Measurements from ENCODE around the gene ATP6V1D.

The ATP6V1D gene

DNA sequence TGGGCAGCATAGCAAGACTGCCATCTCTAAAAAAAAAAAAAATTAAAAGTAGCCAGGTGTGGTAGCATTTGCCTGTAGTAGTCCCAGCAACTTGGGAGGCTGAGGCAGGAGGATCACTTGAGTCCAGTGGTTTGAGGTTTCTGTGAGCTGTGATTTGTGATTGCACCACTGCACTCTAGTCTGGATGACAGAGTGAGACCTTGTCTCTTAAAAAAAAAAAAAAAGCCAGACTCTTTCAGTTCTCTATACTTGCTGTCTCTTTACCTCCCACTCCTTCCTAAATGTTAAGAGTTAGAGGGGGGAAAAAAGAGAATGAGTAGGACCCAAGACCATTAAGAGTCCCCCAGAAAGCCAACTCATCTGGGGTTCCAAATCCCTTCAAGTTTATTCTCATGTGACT, 18.3 kb upstream of the ATP6V1D start:
- DNase-seq (ENCODE audit: extremely low spot score) = no peak
- TF ChIP-seq, protein P1, sequence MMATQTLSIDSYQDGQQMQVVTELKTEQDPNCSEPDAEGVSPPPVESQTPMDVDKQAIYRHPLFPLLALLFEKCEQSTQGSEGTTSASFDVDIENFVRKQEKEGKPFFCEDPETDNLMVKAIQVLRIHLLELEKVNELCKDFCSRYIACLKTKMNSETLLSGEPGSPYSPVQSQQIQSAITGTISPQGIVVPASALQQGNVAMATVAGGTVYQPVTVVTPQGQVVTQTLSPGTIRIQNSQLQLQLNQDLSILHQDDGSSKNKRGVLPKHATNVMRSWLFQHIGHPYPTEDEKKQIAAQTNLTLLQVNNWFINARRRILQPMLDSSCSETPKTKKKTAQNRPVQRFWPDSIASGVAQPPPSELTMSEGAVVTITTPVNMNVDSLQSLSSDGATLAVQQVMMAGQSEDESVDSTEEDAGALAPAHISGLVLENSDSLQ (IDR thresholded peaks at IDR 0.05) = no peak
- TF ChIP-seq BHLHE40 (IDR thresholded peaks at IDR 0.05; ENCODE audit: borderline replicate concordance) (no peak), FOXA1 (IDR thresholded peaks at IDR 0.05) (no peak), TARDBP (IDR thresholded peaks at IDR 0.05) (no peak), LEF1 (IDR thresholded peaks at IDR 0.05; ENCODE audit: borderline replicate concordance) (no peak), FOXM1 (IDR thresholded peaks at IDR 0.05; ENCODE audit: borderline replicate concordance) (no peak), HDGF (IDR thresholded peaks at IDR 0.05; ENCODE audit: borderline replicate concordance) (no peak), SP1 (IDR thresholded peaks at IDR 0.05) (no peak)
- POLR2A ChIA-PET = no interaction called here
- CTCF ChIA-PET = interaction anchor here (1.0 kb wide), 1 partner anchor 18 kb away, joined by 3 read pairs; the partner anchor contains the start of gene ATP6V1D

DNA sequence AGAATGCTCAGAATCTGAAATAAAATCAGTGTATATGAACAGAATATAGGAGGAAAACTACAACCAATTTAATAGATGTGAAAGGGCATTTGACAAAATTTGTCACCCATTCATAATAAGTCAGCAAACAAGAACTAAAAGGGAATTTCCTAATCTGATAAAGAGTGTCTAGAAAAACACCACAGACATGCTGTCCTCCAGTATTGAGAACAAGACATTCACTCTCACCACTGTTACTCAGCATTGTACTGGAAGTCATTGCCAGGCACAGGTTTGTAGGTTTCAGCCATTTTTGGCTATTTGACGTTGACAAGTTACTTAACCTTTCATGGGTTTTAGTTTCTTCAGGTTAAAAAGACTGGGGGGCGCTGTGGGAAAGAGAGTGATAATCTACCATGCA, 13.7 kb upstream of the ATP6V1D start:
- TF ChIP-seq FOXM1 (IDR thresholded peaks at IDR 0.05; ENCODE audit: borderline replicate concordance) (no peak), NFRKB (IDR thresholded peaks at IDR 0.05) (no peak), TARDBP (IDR thresholded peaks at IDR 0.05) (no peak), SUZ12 (IDR thresholded peaks at IDR 0.05) (no peak), CTBP1 (IDR thresholded peaks at IDR 0.05; ENCODE audit: borderline replicate concordance) (no peak), L3MBTL2 (conservative IDR thresholded peaks at IDR 0.05) (no peak), ELF4 (IDR thresholded peaks at IDR 0.05) (no peak), LEF1 (IDR thresholded peaks at IDR 0.05; ENCODE audit: borderline replicate concordance) (no peak), ARNT (IDR thresholded peaks at IDR 0.05) (no peak), SP1 (IDR thresholded peaks at IDR 0.05) (no peak), BHLHE40 (IDR thresholded peaks at IDR 0.05; ENCODE audit: borderline replicate concordance) (no peak), FOXA1 (IDR thresholded peaks at IDR 0.05) (no peak), FOXK2 (IDR thresholded peaks at IDR 0.05) (no peak), ZNF384 (IDR thresholded peaks at IDR 0.05) (no peak), HDGF (IDR thresholded peaks at IDR 0.05; ENCODE audit: borderline replicate concordance) (no peak)
- TF ChIP-seq, protein P1 (IDR thresholded peaks at IDR 0.05) = no peak
- no peak for DNase-seq (ENCODE audit: extremely low spot score)
- CTCF ChIA-PET = no interaction called here
- POLR2A ChIA-PET = no interaction called here

DNA sequence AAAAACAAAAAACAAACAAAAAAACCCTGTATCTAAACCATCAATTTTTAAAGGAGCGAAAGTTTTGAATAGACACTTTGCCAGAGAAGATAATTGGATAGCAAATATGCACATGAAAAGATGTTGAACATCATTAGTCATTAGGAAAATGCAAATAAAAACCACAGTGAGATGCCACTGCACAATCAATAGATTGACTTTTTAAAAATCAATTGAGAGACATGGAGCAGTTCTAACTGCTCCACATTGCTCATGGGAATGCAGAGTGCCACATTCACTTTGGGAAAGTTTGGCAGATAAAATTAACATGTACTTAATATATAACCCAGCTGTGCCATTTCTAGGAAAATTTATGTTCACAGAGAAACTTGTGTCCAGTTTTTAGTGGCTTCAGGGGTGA, 13.2 kb upstream of the ATP6V1D start:
- no peak for TF ChIP-seq CTBP1 (IDR thresholded peaks at IDR 0.05; ENCODE audit: borderline replicate concordance)
- TF ChIP-seq LEF1 (IDR thresholded peaks at IDR 0.05; ENCODE audit: borderline replicate concordance) = no peak
- TF ChIP-seq BHLHE40 (IDR thresholded peaks at IDR 0.05; ENCODE audit: borderline replicate concordance) = no peak
- no peak for TF ChIP-seq SUZ12 (IDR thresholded peaks at IDR 0.05)
- TF ChIP-seq FOXA1 (IDR thresholded peaks at IDR 0.05) = no peak
- no peak for TF ChIP-seq FOXK2 (IDR thresholded peaks at IDR 0.05)
- TF ChIP-seq NFRKB (IDR thresholded peaks at IDR 0.05) = no peak
- TF ChIP-seq ARNT (IDR thresholded peaks at IDR 0.05) = no peak
- TF ChIP-seq, protein P1 (IDR thresholded peaks at IDR 0.05) = no peak
- TF ChIP-seq L3MBTL2 (conservative IDR thresholded peaks at IDR 0.05) = no peak
- no peak for TF ChIP-seq ZNF384 (IDR thresholded peaks at IDR 0.05)
- no peak for TF ChIP-seq SP1 (IDR thresholded peaks at IDR 0.05)
- no peak for TF ChIP-seq ELF4 (IDR thresholded peaks at IDR 0.05)
- ChIA-PET CTCF (no interaction called here), POLR2A (no interaction called here)
- DNase-seq (ENCODE audit: extremely low spot score) = no peak

DNA sequence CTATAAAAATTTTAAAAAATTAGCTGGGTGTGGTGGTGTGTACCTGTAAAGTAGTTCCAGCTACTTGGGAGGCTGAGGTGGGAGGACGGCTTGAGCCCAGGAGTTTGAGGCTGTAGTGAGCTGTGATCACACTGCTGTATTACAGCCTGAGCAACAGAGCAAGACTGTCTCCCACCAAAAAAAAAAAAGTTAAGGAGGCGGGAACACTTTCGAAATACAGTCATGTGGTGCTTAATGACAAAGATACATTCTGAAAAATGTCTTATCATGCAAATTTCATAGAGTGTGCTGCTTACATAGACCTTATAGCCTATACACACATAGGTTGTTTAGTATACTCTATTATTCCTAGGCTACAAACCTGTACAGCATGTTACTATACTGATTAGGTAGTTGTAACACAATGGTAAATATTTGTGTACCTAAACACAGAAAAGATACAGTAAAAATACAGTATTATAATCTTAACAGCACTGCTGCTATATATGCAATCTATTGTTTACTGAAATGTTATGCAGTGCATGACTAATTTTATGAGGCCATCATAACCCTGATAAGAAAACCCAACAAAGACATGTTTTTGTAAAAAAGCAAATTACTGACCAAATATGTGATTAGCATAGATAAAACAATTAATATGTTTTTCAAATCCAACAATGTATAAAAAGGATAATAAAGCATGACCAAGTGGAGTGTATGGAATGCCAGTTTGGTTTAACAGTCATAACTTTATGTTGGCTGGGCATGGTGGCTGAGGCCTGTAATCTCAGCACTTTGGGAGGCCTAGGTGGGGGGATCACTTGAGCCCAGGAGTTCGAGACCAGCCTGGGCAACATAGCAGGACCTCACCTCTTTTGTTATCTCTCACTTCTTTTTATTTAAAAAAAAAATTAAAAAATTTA, 11.9 kb upstream of the ATP6V1D start:
- TF ChIP-seq FOXK2 (IDR thresholded peaks at IDR 0.05) = no peak
- no peak for TF ChIP-seq ZNF384 (IDR thresholded peaks at IDR 0.05)
- POLR2A ChIA-PET = no interaction called here
- CTCF ChIA-PET = no interaction called here
- DNase-seq (ENCODE audit: extremely low spot score) = no peak

DNA sequence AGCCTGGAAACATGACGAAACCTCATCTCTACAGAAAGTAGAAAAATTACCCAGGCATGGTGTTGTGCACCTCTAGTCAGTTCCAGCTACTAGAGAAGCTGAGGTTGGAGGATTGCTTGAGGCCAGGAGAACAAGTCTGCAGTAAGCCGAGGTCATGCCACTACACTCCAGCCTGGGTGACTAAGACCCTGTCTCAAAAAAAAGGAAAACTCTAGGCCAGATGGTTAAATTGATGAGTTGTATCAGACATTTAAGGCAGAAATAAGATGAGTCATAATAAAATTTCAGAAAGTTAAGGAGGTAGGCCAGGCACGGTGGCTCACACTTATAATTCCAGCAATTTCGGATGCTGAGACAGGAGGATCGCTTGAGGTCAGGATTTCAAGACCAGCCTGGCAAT, 11.2 kb upstream of the ATP6V1D start:
- CTCF ChIA-PET = no interaction called here
- TF ChIP-seq NFRKB (IDR thresholded peaks at IDR 0.05) (no peak), SP1 (IDR thresholded peaks at IDR 0.05) (no peak), HDGF (IDR thresholded peaks at IDR 0.05; ENCODE audit: borderline replicate concordance) (no peak), ARNT (IDR thresholded peaks at IDR 0.05) (no peak), BHLHE40 (IDR thresholded peaks at IDR 0.05; ENCODE audit: borderline replicate concordance) (no peak), FOXA1 (IDR thresholded peaks at IDR 0.05) (no peak), LEF1 (IDR thresholded peaks at IDR 0.05; ENCODE audit: borderline replicate concordance) (no peak), SUZ12 (IDR thresholded peaks at IDR 0.05) (no peak), TARDBP (IDR thresholded peaks at IDR 0.05) (no peak), ELF4 (IDR thresholded peaks at IDR 0.05) (no peak), L3MBTL2 (conservative IDR thresholded peaks at IDR 0.05) (no peak), ZNF384 (IDR thresholded peaks at IDR 0.05) (no peak), FOXM1 (IDR thresholded peaks at IDR 0.05; ENCODE audit: borderline replicate concordance) (no peak), CTBP1 (IDR thresholded peaks at IDR 0.05; ENCODE audit: borderline replicate concordance) (no peak)
- TF ChIP-seq, protein P1 (IDR thresholded peaks at IDR 0.05) = no peak
- DNase-seq (ENCODE audit: extremely low spot score) = no peak

More for the DNA sequence above, 11.2 kb upstream of the ATP6V1D start:
- POLR2A ChIA-PET = no interaction called here
